ENCODE data around the gene PBOV1.

GRCh38 chr6:138237463-138237862 lies 19.2 kb upstream of the PBOV1 start:
- no peak for TF ChIP-seq CTCF (IDR thresholded peaks at IDR 0.05)
- no peak for TF ChIP-seq POLR2A (IDR thresholded peaks at IDR 0.05)
- no peak for TF ChIP-seq EP300 (IDR thresholded peaks at IDR 0.05)
- TF ChIP-seq POLR2AphosphoS5 (IDR thresholded peaks at IDR 0.05) = no peak

All from stomach (tissue), 4 donors.